Type B pancreatic cell (in vitro differentiated cells): ENCODE results near the gene MCUB. TPM values are rescaled to one million over a fixed set of nuclear protein-coding genes. Genes with fewer than 3 reads are reported as not detected.
"Not testable (repeated sequence)": the region's sequence is repeated elsewhere in the genome, so short reads cannot be mapped to it uniquely, and the experiment has no call there.

ENCODE experiments used
- DNase-seq: peaks from one replicate; pipeline ENCODE4 v3.0.0; 2021; ENCODE audit warnings: mixed read lengths; ENCODE audit not compliant: unreplicated experiment; ENCODE audit errors: extremely low spot score
- H3K27ac Mint-ChIP-seq: 2 replicates; pipeline ENCODE4 v1.8.0; 2021; ENCODE audit warnings: mild to moderate bottlenecking, mixed read lengths
- H3K27me3 Mint-ChIP-seq: 2 replicates; pipeline ENCODE4 v1.8.0; 2021; ENCODE audit warnings: mixed read lengths
- H3K36me3 Mint-ChIP-seq: 2 replicates; pipeline ENCODE4 v1.8.0; 2021; ENCODE audit warnings: mixed read lengths
- H3K4me1 Mint-ChIP-seq: one replicate; pipeline ENCODE4 v1.8.0; 2021; ENCODE audit warnings: mixed read lengths; ENCODE audit not compliant: unreplicated experiment
- H3K4me3 Mint-ChIP-seq: 2 replicates; pipeline ENCODE4 v1.8.0; 2021; ENCODE audit warnings: mild to moderate bottlenecking, mixed read lengths
- H3K9me3 Mint-ChIP-seq: 2 replicates; pipeline ENCODE4 v1.8.0; 2021; ENCODE audit warnings: mixed read lengths
- long read RNA-seq: library from polyadenylated mRNA; unstranded; transcript quantifications from one replicate; pipeline ENCODE4 v2.0.0, GENCODE V29; 2020
- total RNA-seq: library from RNA; stranded (reverse); gene quantifications from 2 replicates; pipeline ENCODE4 v1.2.1, GENCODE V29; 2021; ENCODE audit warnings: low replicate concordance
- TF ChIP-seq, protein P1 (sequence below): fragments of 200-600 bp; sonication (generic); conservative IDR thresholded peaks from 2 replicates; pipeline ENCODE4 v1.5.0; 2021; ENCODE audit warnings: antibody characterized with exemption, mild to moderate bottlenecking

The MCUB gene, protein sequence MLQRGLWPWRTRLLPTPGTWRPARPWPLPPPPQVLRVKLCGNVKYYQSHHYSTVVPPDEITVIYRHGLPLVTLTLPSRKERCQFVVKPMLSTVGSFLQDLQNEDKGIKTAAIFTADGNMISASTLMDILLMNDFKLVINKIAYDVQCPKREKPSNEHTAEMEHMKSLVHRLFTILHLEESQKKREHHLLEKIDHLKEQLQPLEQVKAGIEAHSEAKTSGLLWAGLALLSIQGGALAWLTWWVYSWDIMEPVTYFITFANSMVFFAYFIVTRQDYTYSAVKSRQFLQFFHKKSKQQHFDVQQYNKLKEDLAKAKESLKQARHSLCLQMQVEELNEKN
- 8.4 and 10.1 TPM in 2 replicates for total RNA-seq
- long read RNA-seq, transcript MCUB-201 (8 exons, 2,278 nt), result major isoform, 7 of 7 reads
- long read RNA-seq, partial matches to known transcripts, result 0 of 7 reads
- long read RNA-seq, other reads (novel, unspliced or antisense), result 0 of 7 reads

DNA sequence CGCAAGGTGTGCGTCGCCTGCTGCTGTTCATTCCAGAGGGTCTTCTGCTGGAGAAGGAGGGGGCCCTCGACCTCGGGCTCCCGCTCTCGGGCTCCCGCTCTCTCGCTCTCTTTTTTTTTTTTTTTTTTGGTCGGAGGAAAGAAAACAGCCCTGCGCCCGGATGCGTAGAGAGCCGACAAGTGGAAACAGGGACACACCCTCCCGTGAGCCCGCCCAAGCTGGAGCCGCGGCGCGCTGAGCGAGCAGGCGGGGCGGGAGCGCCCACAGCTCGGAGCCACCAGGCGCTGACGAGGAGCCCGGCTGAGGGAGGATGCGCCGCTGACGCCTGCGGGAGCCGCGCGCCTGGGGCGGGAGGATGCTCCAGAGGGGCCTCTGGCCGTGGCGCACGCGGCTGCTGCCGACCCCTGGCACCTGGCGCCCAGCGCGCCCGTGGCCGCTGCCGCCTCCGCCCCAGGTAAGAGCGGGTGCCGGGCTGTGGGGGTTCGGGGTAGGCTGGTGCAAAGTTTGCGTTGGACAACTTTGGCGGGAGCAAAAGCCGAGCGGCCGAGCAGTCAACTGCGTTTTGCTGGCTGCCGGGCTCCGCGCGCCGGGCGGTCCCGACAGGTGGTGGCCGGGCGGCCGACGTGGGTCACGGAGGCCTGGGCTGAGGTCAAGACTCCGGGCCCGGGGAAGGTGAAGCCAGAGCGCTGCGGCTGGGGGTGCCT lies at the start of gene MCUB:
Gene MCUB, plus strand, starts transcription at position 264 of the 704 bp plus-strand sequence. Its CDS starts 92 bp downstream, at position 356.
- H3K9me3 Mint-ChIP-seq, result peaks cover 4% of the 10 kb centered on the region
- H3K27me3 Mint-ChIP-seq, result peaks cover 20% of the 10 kb centered on the region
- H3K4me3 Mint-ChIP-seq, result peak within 1 kb of the TSS; percentile 86
- H3K4me1 Mint-ChIP-seq, result peaks cover 4% of the 10 kb centered on the region
- peak within 1 kb of the TSS; percentile 85 for H3K27ac Mint-ChIP-seq
- TF ChIP-seq, protein P1, sequence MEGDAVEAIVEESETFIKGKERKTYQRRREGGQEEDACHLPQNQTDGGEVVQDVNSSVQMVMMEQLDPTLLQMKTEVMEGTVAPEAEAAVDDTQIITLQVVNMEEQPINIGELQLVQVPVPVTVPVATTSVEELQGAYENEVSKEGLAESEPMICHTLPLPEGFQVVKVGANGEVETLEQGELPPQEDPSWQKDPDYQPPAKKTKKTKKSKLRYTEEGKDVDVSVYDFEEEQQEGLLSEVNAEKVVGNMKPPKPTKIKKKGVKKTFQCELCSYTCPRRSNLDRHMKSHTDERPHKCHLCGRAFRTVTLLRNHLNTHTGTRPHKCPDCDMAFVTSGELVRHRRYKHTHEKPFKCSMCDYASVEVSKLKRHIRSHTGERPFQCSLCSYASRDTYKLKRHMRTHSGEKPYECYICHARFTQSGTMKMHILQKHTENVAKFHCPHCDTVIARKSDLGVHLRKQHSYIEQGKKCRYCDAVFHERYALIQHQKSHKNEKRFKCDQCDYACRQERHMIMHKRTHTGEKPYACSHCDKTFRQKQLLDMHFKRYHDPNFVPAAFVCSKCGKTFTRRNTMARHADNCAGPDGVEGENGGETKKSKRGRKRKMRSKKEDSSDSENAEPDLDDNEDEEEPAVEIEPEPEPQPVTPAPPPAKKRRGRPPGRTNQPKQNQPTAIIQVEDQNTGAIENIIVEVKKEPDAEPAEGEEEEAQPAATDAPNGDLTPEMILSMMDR, result no peak
- peaks cover 4% of the 10 kb centered on the region for H3K36me3 Mint-ChIP-seq
- peak; percentile 81 for DNase-seq

DNA sequence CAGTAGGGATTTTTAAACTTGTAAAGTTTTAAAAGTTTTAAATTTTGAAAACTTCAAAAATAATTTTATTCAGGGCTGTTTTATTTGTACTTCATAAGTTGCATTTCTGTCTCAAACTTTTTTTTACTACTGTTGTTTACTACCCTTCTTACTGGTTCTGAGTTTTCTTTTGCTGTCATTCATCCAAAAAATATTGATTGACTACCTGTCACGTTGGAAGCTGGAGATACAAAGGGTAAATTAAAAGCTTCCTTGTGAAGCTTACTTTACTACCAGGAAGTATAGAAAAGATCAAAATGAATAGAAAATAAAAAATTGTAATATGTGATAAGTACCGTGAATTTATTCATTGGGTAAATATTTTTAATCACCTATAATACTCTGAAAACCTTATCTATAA lies 49.4 kb upstream of the MCUB start:
- H3K4me3 Mint-ChIP-seq, result no peak overlapping the region
- H3K4me1 Mint-ChIP-seq, result no peaks in the 10 kb centered on the region
- no peaks in the 10 kb centered on the region for H3K9me3 Mint-ChIP-seq
- TF ChIP-seq, protein P1, result no peak
- no peak for DNase-seq
- H3K36me3 Mint-ChIP-seq, result peaks cover 37% of the 10 kb centered on the region
- no peaks in the 10 kb centered on the region for H3K27me3 Mint-ChIP-seq
- H3K27ac Mint-ChIP-seq, result no peak overlapping the region

DNA sequence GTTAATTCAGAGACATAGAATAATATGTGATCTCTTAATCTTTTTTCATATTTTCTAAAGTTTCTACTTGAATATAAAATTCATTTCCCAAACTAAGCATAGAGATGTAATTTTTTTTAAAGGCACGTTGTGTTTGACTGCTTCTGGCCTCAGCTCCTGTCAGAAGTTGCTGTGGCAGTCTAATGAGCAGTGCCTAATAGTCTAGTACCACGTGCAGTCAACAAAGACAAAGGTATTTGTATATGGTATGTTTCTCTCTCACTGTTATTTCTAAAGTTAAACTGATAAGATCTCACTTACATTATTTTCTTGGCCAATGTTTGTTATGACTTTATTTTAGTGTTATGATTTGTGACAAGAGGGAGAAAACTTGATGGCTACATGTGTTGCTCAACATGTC lies 48.6 kb upstream of the MCUB start:
- TF ChIP-seq, protein P1, result no peak
- Mint-ChIP-seq H3K9me3 (no peaks in the 10 kb centered on the region), H3K4me1 (no peaks in the 10 kb centered on the region), H3K27ac (no peak overlapping the region), H3K27me3 (no peaks in the 10 kb centered on the region), H3K4me3 (no peak overlapping the region), H3K36me3 (peaks cover 34% of the 10 kb centered on the region)
- DNase-seq, result no peak

DNA sequence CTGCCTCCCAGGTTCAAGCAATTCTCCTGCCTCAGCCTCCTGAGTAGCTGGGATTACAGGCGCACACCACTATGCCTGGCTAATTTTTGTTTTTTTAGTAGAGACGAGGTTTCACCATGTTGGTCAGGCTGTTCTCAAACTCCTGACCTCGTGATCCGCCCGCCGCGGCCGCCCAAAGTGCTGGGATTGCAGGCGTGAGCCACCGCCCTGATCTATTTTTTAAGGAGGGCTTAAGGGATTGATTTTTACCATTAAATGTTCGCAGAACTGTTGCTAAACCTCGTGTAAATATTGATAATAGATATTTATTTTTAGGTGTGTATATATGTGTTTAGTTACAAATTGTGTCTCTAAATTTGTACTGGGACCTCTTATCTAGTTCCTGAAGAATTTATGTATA lies 46.7 kb upstream of the MCUB start:
- peaks cover 41% of the 10 kb centered on the region for H3K36me3 Mint-ChIP-seq
- not testable (repeated sequence) for H3K4me3 Mint-ChIP-seq, H3K9me3 Mint-ChIP-seq, H3K4me1 Mint-ChIP-seq, H3K27me3 Mint-ChIP-seq, H3K27ac Mint-ChIP-seq, DNase-seq

DNA sequence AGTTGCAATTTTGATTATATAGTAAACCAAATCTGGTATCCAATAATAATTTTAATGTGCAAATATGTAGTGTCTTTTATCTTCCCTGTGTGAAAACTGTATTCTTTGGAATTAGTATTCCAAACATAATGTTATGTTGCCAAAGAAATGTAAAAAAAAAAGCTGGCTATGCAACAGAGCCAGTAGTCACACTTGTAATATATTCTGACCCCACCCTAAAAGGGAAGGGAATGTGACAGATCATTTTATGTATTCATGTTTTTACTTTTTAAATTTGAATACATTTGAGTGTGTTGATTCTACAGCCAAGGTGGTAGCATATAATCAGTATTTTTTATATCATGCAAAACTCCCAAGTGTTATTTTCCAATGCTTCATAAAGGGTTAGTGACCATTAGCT lies 27.9 kb upstream of the MCUB start:
- H3K27ac Mint-ChIP-seq, result no peak overlapping the region
- no peaks in the 10 kb centered on the region for H3K4me1 Mint-ChIP-seq
- DNase-seq, result no peak
- no peak overlapping the region for H3K4me3 Mint-ChIP-seq
- peaks cover 51% of the 10 kb centered on the region for H3K36me3 Mint-ChIP-seq
- H3K27me3 Mint-ChIP-seq, result no peaks in the 10 kb centered on the region
- TF ChIP-seq, protein P1, result no peak
- H3K9me3 Mint-ChIP-seq, result peaks cover 3% of the 10 kb centered on the region

DNA sequence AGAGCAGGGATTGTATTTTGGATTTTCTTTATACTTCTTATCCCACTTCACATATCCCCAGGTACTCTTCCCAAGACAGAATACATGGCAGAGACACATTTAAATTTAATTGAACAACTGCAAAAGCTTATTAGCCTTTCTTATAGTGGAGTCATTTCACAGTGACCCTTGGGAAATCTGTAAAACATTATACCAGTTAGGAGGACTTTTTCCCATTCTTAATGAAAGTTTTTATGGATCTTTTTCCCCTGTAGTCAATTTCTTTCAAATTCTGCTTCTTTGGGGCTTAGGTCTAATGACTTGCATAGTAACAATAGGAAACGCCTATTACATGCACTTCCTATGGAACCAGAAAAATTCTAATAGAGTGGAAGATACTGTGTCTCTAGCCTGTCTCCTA lies 14.6 kb upstream of the MCUB start:
- Mint-ChIP-seq H3K27ac (no peak overlapping the region), H3K27me3 (no peaks in the 10 kb centered on the region), H3K4me3 (no peak overlapping the region), H3K36me3 (peaks cover 13% of the 10 kb centered on the region), H3K4me1 (no peaks in the 10 kb centered on the region), H3K9me3 (no peaks in the 10 kb centered on the region)
- DNase-seq, result no peak
- TF ChIP-seq, protein P1, result no peak
